Trophoblast cell (in vitro differentiated cells and primary cell): ENCODE results near the gene VPS37D.

ENCODE experiments used
- DNase-seq, 2 donors: peaks; one replicate each; pipeline ENCODE4 v3.0.0-alpha.2; 2016
- H2AFZ ChIP-seq: 2 replicates; pipeline ENCODE4 v1.6.1; 2013; ENCODE audit warnings: low read length, moderate library complexity, mild to moderate bottlenecking; ENCODE audit not compliant: insufficient read depth, poor library complexity
- H2AK5ac ChIP-seq: 2 replicates; pipeline ENCODE4 v1.6.1; 2013; ENCODE audit warnings: mild to moderate bottlenecking, low read length
- H2BK120ac ChIP-seq: 2 replicates; pipeline ENCODE4 v1.6.1; 2013; ENCODE audit warnings: low read length, mild to moderate bottlenecking, moderate library complexity; ENCODE audit not compliant: insufficient read depth, poor library complexity
- H2BK12ac ChIP-seq: 2 replicates; pipeline ENCODE4 v1.6.1; 2013; ENCODE audit warnings: mild to moderate bottlenecking, low read length, moderate library complexity
- H2BK5ac ChIP-seq: 2 replicates; pipeline ENCODE4 v1.6.1; 2013; ENCODE audit warnings: low read length, low read depth, moderate library complexity, mild to moderate bottlenecking; ENCODE audit not compliant: poor library complexity
- H3K14ac ChIP-seq: 2 replicates; pipeline ENCODE4 v1.6.1; 2013; ENCODE audit warnings: mild to moderate bottlenecking, low read length
- H3K18ac ChIP-seq: 2 replicates; pipeline ENCODE4 v1.6.1; 2013; ENCODE audit warnings: mild to moderate bottlenecking, low read length
- H3K23ac ChIP-seq: 2 replicates; pipeline ENCODE4 v1.6.1; 2013; ENCODE audit warnings: low read length
- H3K27ac ChIP-seq: 2 replicates; pipeline ENCODE4 v1.5.1; 2013; ENCODE audit warnings: low read depth, mild to moderate bottlenecking, inconsistent platforms, low read length, moderate library complexity
- H3K27me3 ChIP-seq: 2 replicates; pipeline ENCODE4 v1.6.1; 2013; ENCODE audit warnings: inconsistent platforms, mild to moderate bottlenecking, low read length, moderate library complexity; ENCODE audit not compliant: insufficient read depth
- H3K36me3 ChIP-seq, 2 experiments: 1 replicate in 1 of 2; 2 replicates in 1 of 2; pipeline ENCODE4 v1.6.1; 2013; ENCODE audit warnings: low read length in 2 of 2, mild to moderate bottlenecking in 2 of 2, moderate library complexity in 1 of 2; ENCODE audit not compliant: insufficient read depth in 2 of 2, control insufficient read depth in 1 of 2
- H3K4ac ChIP-seq: 2 replicates; pipeline ENCODE4 v1.6.1; 2013; ENCODE audit warnings: low read depth, mild to moderate bottlenecking, low read length, moderate library complexity
- H3K4me1 ChIP-seq, 2 experiments: 1 replicate in 1 of 2; 2 replicates in 1 of 2; pipeline ENCODE4 v1.6.1; 2013; ENCODE audit warnings: low read length in 2 of 2, mild to moderate bottlenecking in 2 of 2, moderate library complexity in 1 of 2; ENCODE audit not compliant: insufficient read depth in 2 of 2, control insufficient read depth in 1 of 2
- H3K4me2 ChIP-seq: 2 replicates; pipeline ENCODE4 v1.6.1; 2013; ENCODE audit warnings: inconsistent platforms, mild to moderate bottlenecking, low read length, moderate library complexity
- H3K4me3 ChIP-seq: 2 replicates; pipeline ENCODE4 v1.5.1; 2013; ENCODE audit warnings: mild to moderate bottlenecking, low read depth, low read length, inconsistent platforms
- H3K79me1 ChIP-seq: one replicate; pipeline ENCODE4 v1.6.1; 2013; ENCODE audit warnings: low read length
- H3K79me2 ChIP-seq: 2 replicates; pipeline ENCODE4 v1.6.1; 2013; ENCODE audit warnings: low read length, mild to moderate bottlenecking; ENCODE audit not compliant: control insufficient read depth, insufficient read depth, poor library complexity
- H3K9ac ChIP-seq: 2 replicates; pipeline ENCODE4 v1.6.1; 2013; ENCODE audit warnings: mild to moderate bottlenecking, low read length
- H3K9me3 ChIP-seq: 2 replicates; pipeline ENCODE4 v1.6.1; 2013; ENCODE audit warnings: low read depth, mild to moderate bottlenecking, control low read depth, inconsistent platforms, low read length; ENCODE audit not compliant: insufficient read depth
- H4K12ac ChIP-seq: 2 replicates; pipeline ENCODE4 v1.6.1; 2013; ENCODE audit warnings: low read depth, mild to moderate bottlenecking, low read length, moderate library complexity
- H4K8ac ChIP-seq: 2 replicates; pipeline ENCODE4 v1.6.1; 2013; ENCODE audit warnings: low read depth, mild to moderate bottlenecking, low read length, moderate library complexity
- H4K91ac ChIP-seq: one replicate; pipeline ENCODE4 v1.6.1; 2013; ENCODE audit warnings: low read depth, mild to moderate bottlenecking, low read length, moderate library complexity
- WGBS: extraction: QIAGEN DNeasy Blood & Tissue Kit; methylation state at CpG from one replicate; pipeline ENCODE4 v1.1.7; 2013; ENCODE audit warnings: missing lambda C conversion rate; ENCODE audit not compliant: insufficient read length, insufficient coverage; ENCODE audit errors: extremely low coverage; 5-methylcytosine and 5-hydroxymethylcytosine counted together

The VPS37D gene

DNA sequence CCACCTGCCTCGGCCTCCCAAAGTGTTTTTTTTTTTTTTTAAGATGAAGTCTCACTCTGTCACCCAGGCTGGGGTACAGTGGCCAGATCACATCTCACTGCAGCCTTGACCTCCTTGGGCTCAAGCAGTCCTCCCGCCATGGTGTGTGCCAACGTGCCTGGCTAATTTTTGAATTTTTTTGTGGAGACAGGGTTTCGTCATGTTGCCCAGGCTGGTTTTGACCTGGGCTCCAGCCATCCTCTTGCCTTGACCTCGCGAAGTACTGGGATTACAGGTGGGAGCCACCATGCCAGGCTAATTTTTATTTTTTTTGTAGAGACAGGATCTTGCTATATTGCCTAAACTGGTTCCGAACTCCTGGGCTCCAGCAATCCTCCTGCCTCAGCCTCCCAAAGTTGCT, 34.3 kb upstream of the VPS37D start:
- Histone ChIP-seq H3K79me1 (no peaks in the 10 kb centered on the region), H3K27me3 (no peaks in the 10 kb centered on the region), H3K36me3 (no peaks in the 10 kb centered on the region), H3K79me2 (no peaks in the 10 kb centered on the region), H2BK120ac (no peak overlapping the region), H3K9me3 (no peaks in the 10 kb centered on the region), H3K9ac (no peak overlapping the region), H3K4me3 (no peak overlapping the region), H2BK12ac (no peak overlapping the region), H2AK5ac (no peak overlapping the region), H3K4me2 (no peak overlapping the region), H4K12ac (no peak overlapping the region), H4K8ac (no peak overlapping the region), H3K18ac (no peak overlapping the region), H2BK5ac (no peak overlapping the region), H3K23ac (no peak overlapping the region), H2AFZ (no peak overlapping the region), H4K91ac (no peak overlapping the region), H3K27ac (no peak overlapping the region), H3K14ac (no peak overlapping the region), H3K4ac (no peak overlapping the region), H3K4me1 (no peaks in the 10 kb centered on the region)
- DNase-seq = no peak
- WGBS = no CpG with 5 or more reads among the region's 7 CpGs

DNA sequence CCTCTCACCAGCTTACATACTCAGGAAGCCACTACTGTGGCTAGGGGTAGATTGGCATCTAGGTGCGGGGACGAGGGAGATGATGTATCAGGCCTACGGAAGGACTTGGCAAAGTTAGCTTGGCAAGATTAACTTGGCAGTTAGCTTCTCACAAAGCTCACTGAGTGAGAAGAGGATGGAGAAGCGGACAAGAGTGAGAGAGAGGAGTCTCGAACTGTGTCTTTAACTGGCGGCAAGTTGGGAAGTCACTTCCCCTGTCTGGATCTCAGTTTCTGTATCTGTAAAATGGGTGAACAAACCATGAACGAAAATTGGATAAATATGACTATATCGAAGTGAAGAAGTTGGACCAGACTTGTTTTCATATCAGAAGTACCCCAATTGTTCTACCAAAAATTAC, 33.8 kb upstream of the VPS37D start:
- Histone ChIP-seq H3K79me1 (no peaks in the 10 kb centered on the region), H4K91ac (no peak overlapping the region), H3K4ac (no peak overlapping the region), H3K27ac (no peak overlapping the region), H3K9ac (no peak overlapping the region), H3K27me3 (no peaks in the 10 kb centered on the region), H2AFZ (no peak overlapping the region), H3K14ac (no peak overlapping the region), H2BK12ac (no peak overlapping the region), H4K8ac (no peak overlapping the region), H4K12ac (no peak overlapping the region), H3K18ac (no peak overlapping the region), H3K23ac (no peak overlapping the region), H3K9me3 (no peaks in the 10 kb centered on the region), H3K4me3 (no peak overlapping the region), H3K36me3 (no peaks in the 10 kb centered on the region), H3K79me2 (no peaks in the 10 kb centered on the region), H2AK5ac (no peak overlapping the region), H3K4me1 (no peaks in the 10 kb centered on the region), H2BK120ac (no peak overlapping the region), H2BK5ac (no peak overlapping the region), H3K4me2 (no peak overlapping the region)
- no peak for DNase-seq
- no CpG with 5 or more reads among the region's 8 CpGs for WGBS

DNA sequence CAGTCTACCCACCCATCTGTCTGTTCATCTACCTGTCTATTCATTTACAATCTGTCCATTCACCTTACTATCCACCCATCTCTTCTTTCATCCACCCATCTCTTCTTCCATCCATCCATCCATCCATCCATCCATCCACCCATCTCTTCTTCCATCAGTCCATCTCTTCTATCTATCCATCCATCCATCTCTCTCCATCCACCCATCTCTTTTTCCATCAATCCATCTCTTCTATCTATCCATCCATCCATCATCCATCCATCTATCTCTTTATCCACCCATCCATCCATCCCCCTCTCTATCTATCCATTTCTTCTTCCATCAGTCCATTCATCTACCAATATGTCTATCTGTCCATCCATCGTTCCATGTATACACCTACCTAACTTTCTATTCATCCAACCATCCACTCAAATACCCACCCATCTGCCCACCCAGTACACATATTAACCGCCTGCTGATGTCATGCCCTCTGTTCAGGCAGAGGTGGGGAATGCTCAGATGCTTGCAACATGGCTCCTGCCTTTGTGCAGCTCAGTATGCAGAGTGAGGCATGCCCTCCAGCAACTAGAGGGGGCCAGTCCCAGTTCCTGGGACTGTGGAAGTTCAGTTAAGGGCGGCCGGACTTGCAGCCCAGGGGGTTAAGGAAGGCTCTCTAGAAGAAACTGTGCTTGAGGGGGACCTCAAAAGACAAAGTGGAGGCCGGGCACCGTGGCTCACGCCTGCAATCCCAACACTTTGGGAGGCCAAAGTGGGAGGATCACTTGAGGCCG, 32.0 kb upstream of the VPS37D start:
- Histone ChIP-seq H2BK120ac (no peak overlapping the region), H3K14ac (no peak overlapping the region), H2BK12ac (no peak overlapping the region), H3K9me3 (no peaks in the 10 kb centered on the region), H3K23ac (no peak overlapping the region), H3K27me3 (no peaks in the 10 kb centered on the region), H3K36me3 (no peaks in the 10 kb centered on the region), H4K8ac (no peak overlapping the region), H2AK5ac (no peak overlapping the region), H3K79me2 (no peaks in the 10 kb centered on the region), H3K4me2 (no peak overlapping the region), H3K9ac (no peak overlapping the region), H3K4me1 (no peaks in the 10 kb centered on the region), H3K27ac (no peak overlapping the region), H4K91ac (no peak overlapping the region), H2BK5ac (no peak overlapping the region), H4K12ac (no peak overlapping the region), H3K4me3 (no peak overlapping the region), H3K79me1 (no peaks in the 10 kb centered on the region), H3K18ac (no peak overlapping the region), H3K4ac (no peak overlapping the region), H2AFZ (no peak overlapping the region)
- 100% methylated on average over 1 of the region's 8 CpGs for WGBS
- no peak for DNase-seq

DNA sequence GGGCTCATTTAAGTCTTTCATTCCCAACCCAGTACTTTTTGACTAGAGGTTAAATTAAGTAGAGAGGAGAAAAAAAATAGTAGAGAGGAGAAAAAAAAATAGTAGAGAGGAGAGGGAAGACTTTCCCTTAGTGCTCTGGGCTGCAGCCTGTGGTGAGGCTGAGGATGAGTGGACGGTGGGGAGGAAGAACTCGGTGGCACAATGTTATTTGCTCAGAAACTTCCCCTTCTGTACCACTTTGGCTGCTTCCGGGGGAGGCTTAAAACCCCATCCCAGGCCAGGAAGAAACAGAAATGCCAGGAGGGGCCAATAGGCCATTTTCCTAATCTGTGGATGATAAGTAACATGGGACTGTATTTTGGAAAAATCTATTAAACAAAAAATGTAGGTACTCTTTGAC, 28.7 kb upstream of the VPS37D start:
- H2AFZ ChIP-seq = no peak overlapping the region
- H3K14ac ChIP-seq = no peak overlapping the region
- no peak overlapping the region for H3K9ac ChIP-seq
- no peaks in the 10 kb centered on the region for H3K79me1 ChIP-seq
- H3K9me3 ChIP-seq = peaks cover 2% of the 10 kb centered on the region
- H3K18ac ChIP-seq = no peak overlapping the region
- H3K4ac ChIP-seq = no peak overlapping the region
- H2BK120ac ChIP-seq = no peak overlapping the region
- DNase-seq = no peak
- H4K8ac ChIP-seq = no peak overlapping the region
- H2BK5ac ChIP-seq = no peak overlapping the region
- no peaks in the 10 kb centered on the region for H3K36me3 ChIP-seq
- H3K4me2 ChIP-seq = no peak overlapping the region
- H3K27ac ChIP-seq = no peak overlapping the region
- H3K4me1 ChIP-seq = no peaks in the 10 kb centered on the region
- H3K27me3 ChIP-seq = no peaks in the 10 kb centered on the region
- H3K4me3 ChIP-seq = no peak overlapping the region
- H4K91ac ChIP-seq = no peak overlapping the region
- no peak overlapping the region for H2AK5ac ChIP-seq
- WGBS = no CpG with 5 or more reads among the region's 3 CpGs
- no peaks in the 10 kb centered on the region for H3K79me2 ChIP-seq
- H2BK12ac ChIP-seq = no peak overlapping the region
- no peak overlapping the region for H3K23ac ChIP-seq
- no peak overlapping the region for H4K12ac ChIP-seq
